ENCODE results near the gene LRRC18.

The LRRC18 gene

DNA sequence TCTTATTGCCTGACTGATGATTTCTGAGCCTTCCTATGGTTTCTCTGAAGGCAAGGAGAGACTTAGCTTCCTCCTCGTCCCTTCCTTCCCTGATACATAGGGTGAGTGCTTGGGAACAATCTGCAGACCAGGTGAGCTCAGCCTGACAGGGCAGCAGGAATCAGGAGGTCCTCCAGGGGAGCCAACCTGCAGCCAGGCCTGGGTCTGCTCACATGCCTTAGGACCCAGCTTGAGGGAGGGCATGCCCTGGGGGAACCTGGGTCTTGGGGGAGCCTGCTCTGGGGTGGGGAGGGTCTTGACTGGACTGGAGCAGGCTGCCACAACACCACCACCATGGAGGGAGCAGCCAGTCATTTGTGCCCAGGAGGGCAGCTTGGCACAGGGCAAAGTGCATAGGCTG, 57.7 kb downstream of the LRRC18 start:
- Histone ChIP-seq H3K27ac (ENCODE audit: low read depth, low read length, severe bottlenecking) (no peak overlapping the region), H3K4me3 (ENCODE audit: extremely low read depth, insufficient read depth, low read length, poor library complexity, severe bottlenecking) (no peak overlapping the region), H3K4me1 (ENCODE audit: control insufficient read depth, insufficient read depth, low read length, poor library complexity, severe bottlenecking) (no peaks in the 10 kb centered on the region), H3K9me3 (ENCODE audit: control insufficient read depth, low read length) (no peaks in the 10 kb centered on the region), H3K36me3 (ENCODE audit: control insufficient read depth, insufficient read depth, low read length) (no peaks in the 10 kb centered on the region)
- WGBS, 2 experiments (ENCODE audit: insufficient coverage in 2 of 2): 67% methylated on average over 1 of the region's 1 CpG; no CpG with 5 or more reads in 1 of the 2 experiments

- WGBS, 2 experiments (ENCODE audit: insufficient coverage in 2 of 2): 39 to 61% methylated on average over 5 to 11 of the region's 11 CpGs
- Histone ChIP-seq H3K36me3 (ENCODE audit: control insufficient read depth, insufficient read depth, low read length) (no peaks in the 10 kb centered on the region), H3K27ac (ENCODE audit: low read depth, low read length, severe bottlenecking) (no peak overlapping the region), H3K9me3 (ENCODE audit: control insufficient read depth, low read length) (no peaks in the 10 kb centered on the region), H3K4me1 (ENCODE audit: control insufficient read depth, insufficient read depth, low read length, poor library complexity, severe bottlenecking) (no peaks in the 10 kb centered on the region), H3K4me3 (ENCODE audit: extremely low read depth, insufficient read depth, low read length, poor library complexity, severe bottlenecking) (no peak overlapping the region)
Measured at GRCh38 chr10:48880016-48880705, 59.5 kb downstream of the LRRC18 start.

DNA sequence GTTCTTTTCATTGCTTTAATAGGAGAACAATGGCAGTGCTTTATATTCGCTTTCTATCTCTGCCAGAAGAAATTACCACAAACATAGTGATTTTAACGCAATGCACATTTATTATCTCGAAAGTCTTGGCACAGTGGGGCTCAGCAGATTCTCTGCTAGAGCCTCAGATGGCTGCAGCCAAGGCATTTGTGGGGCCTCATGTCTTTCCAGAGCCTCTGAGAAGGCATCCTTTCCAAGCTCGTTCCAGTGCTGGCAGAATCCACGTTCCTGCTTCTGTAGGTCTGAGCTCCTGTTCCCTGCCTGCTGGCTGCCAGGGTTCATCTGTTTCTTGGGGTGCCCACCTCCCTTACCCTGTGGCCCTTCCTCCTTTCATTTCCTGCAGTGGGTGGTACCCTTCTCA, 60.2 kb downstream of the LRRC18 start:
- H3K27ac ChIP-seq (ENCODE audit: low read depth, low read length, severe bottlenecking): no peak overlapping the region
- 77 to 88% methylated on average over 4 to 5 of the region's 5 CpGs for WGBS, 2 experiments (ENCODE audit: insufficient coverage in 2 of 2)
- H3K9me3 ChIP-seq (ENCODE audit: control insufficient read depth, low read length): no peaks in the 10 kb centered on the region
- no peaks in the 10 kb centered on the region for H3K4me1 ChIP-seq (ENCODE audit: control insufficient read depth, insufficient read depth, low read length, poor library complexity, severe bottlenecking)
- H3K4me3 ChIP-seq (ENCODE audit: extremely low read depth, insufficient read depth, low read length, poor library complexity, severe bottlenecking): no peak overlapping the region
- no peaks in the 10 kb centered on the region for H3K36me3 ChIP-seq (ENCODE audit: control insufficient read depth, insufficient read depth, low read length)

DNA sequence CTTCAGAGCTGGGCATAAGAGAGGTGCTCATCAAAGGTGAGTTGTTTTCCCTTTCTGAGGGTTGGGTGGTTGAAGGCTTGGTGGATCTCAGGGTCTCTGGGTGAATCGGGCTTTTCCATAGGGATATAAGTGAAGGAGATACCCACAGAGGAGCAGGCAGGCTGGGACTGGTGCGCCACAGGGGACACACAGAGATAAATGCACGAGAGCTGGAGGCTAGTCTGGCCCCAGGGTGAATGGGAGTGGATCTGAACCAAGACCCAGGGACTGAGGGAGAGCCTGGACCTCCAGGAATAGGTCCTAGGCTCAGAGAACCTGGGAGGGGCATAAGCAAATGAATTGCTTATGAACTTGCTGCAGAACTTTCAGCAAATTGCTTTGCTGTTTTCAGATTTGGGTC, 61.5 kb downstream of the LRRC18 start:
- 79 to 93% methylated on average over 3 of the region's 3 CpGs for WGBS, 2 experiments (ENCODE audit: insufficient coverage in 2 of 2)
- H3K4me1 ChIP-seq (ENCODE audit: control insufficient read depth, insufficient read depth, low read length, poor library complexity, severe bottlenecking): no peaks in the 10 kb centered on the region
- no peaks in the 10 kb centered on the region for H3K36me3 ChIP-seq (ENCODE audit: control insufficient read depth, insufficient read depth, low read length)
- H3K4me3 ChIP-seq (ENCODE audit: extremely low read depth, insufficient read depth, low read length, poor library complexity, severe bottlenecking): no peak overlapping the region
- no peaks in the 10 kb centered on the region for H3K9me3 ChIP-seq (ENCODE audit: control insufficient read depth, low read length)
- no peak overlapping the region for H3K27ac ChIP-seq (ENCODE audit: low read depth, low read length, severe bottlenecking)

DNA sequence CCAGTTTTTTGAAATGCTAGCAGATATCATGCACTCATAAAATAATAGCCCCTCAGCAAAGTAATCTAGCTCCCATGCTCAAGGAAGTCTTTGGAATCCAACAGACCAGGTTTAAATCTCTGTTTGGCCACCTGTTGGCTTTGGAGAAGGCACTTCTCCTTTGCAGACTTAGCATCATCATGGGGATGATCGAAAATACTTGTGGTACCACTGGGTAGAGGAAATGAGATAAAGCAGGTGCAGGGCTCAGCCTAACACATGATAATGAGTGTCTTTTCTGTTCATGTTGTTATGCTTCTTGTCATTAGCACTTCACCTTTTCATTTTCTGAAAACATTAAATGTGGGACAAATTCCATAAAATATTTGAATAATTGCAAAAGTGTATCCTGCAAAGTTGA, 67.4 kb downstream of the LRRC18 start:
- Histone ChIP-seq H3K4me1 (ENCODE audit: control insufficient read depth, insufficient read depth, low read length, poor library complexity, severe bottlenecking) (no peaks in the 10 kb centered on the region), H3K27ac (ENCODE audit: low read depth, low read length, severe bottlenecking) (no peak overlapping the region), H3K9me3 (ENCODE audit: control insufficient read depth, low read length) (no peaks in the 10 kb centered on the region), H3K4me3 (ENCODE audit: extremely low read depth, insufficient read depth, low read length, poor library complexity, severe bottlenecking) (no peak overlapping the region), H3K36me3 (ENCODE audit: control insufficient read depth, insufficient read depth, low read length) (no peaks in the 10 kb centered on the region)
- WGBS, 2 experiments (ENCODE audit: insufficient coverage in 2 of 2): 100% methylated on average over 1 of the region's 1 CpG

All from mesodermal cell (in vitro differentiated cells).